OCI-LY7 (cell line): ENCODE data around the gene FAM163B.

Source experiments
- EZH2phosphoT487 ChIP-seq: fragments of 200-600 bp; sonication (generic); IDR thresholded peaks from 2 replicates; pipeline ENCODE4 v1.6.1; 2018; ENCODE audit warnings: low read depth, borderline replicate concordance, mild to moderate bottlenecking, mixed run types, antibody characterized with exemption, low read length, moderate library complexity, mixed read lengths
- TF ChIP-seq, protein P1 (sequence below): fragments of 200-600 bp; sonication (generic); conservative IDR thresholded peaks from 2 replicates; pipeline ENCODE4 v1.5.1; 2014; ENCODE audit warnings: mild to moderate bottlenecking, antibody characterized with exemption, low read length, moderate library complexity, mixed read lengths

DNA sequence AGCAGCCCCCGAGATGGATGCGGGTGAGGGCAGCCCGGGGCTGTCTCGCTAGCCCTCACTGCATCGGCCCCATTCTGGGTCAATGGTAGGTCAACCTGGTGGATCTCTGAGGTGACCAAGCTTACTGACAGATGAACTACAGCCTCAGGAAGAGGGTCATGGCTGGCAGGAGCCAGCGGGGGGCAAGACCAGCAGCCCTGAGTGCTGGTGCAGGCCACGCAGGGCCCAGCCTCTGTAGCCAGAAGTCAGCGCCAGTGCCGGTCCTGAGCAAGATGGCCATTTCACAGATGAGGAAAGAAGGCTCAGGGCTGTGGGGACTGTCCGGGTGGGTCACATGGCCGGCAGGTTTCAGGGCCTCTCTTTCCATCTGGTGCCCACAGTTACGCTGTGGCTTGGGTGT lies 21.9 kb upstream of the FAM163B start:
- TF ChIP-seq, protein P1, sequence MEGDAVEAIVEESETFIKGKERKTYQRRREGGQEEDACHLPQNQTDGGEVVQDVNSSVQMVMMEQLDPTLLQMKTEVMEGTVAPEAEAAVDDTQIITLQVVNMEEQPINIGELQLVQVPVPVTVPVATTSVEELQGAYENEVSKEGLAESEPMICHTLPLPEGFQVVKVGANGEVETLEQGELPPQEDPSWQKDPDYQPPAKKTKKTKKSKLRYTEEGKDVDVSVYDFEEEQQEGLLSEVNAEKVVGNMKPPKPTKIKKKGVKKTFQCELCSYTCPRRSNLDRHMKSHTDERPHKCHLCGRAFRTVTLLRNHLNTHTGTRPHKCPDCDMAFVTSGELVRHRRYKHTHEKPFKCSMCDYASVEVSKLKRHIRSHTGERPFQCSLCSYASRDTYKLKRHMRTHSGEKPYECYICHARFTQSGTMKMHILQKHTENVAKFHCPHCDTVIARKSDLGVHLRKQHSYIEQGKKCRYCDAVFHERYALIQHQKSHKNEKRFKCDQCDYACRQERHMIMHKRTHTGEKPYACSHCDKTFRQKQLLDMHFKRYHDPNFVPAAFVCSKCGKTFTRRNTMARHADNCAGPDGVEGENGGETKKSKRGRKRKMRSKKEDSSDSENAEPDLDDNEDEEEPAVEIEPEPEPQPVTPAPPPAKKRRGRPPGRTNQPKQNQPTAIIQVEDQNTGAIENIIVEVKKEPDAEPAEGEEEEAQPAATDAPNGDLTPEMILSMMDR: no peak
- TF ChIP-seq EZH2phosphoT487: no peak
